Type B pancreatic cell (in vitro differentiated cells): ENCODE results near the gene HSP90B1. TPM values are rescaled to one million over a fixed set of nuclear protein-coding genes. Genes with fewer than 3 reads are reported as not detected.

ENCODE experiments used
- DNase-seq: peaks from one replicate; pipeline ENCODE4 v3.0.0; 2021; ENCODE audit warnings: mixed read lengths; ENCODE audit not compliant: unreplicated experiment; ENCODE audit errors: extremely low spot score
- H3K27ac Mint-ChIP-seq: 2 replicates; pipeline ENCODE4 v1.8.0; 2021; ENCODE audit warnings: mild to moderate bottlenecking, mixed read lengths
- H3K27me3 Mint-ChIP-seq: 2 replicates; pipeline ENCODE4 v1.8.0; 2021; ENCODE audit warnings: mixed read lengths
- H3K36me3 Mint-ChIP-seq: 2 replicates; pipeline ENCODE4 v1.8.0; 2021; ENCODE audit warnings: mixed read lengths
- H3K4me1 Mint-ChIP-seq: one replicate; pipeline ENCODE4 v1.8.0; 2021; ENCODE audit warnings: mixed read lengths; ENCODE audit not compliant: unreplicated experiment
- H3K4me3 Mint-ChIP-seq: 2 replicates; pipeline ENCODE4 v1.8.0; 2021; ENCODE audit warnings: mild to moderate bottlenecking, mixed read lengths
- H3K9me3 Mint-ChIP-seq: 2 replicates; pipeline ENCODE4 v1.8.0; 2021; ENCODE audit warnings: mixed read lengths
- total RNA-seq: library from RNA; stranded (reverse); gene quantifications from 2 replicates; pipeline ENCODE4 v1.2.1, GENCODE V29; 2021; ENCODE audit warnings: low replicate concordance
- TF ChIP-seq, protein P1 (sequence below): fragments of 200-600 bp; sonication (generic); conservative IDR thresholded peaks from 2 replicates; pipeline ENCODE4 v1.5.0; 2021; ENCODE audit warnings: antibody characterized with exemption, mild to moderate bottlenecking

The HSP90B1 gene
- total RNA-seq, 1 donor from 2014 or later, result 967 TPM

DNA sequence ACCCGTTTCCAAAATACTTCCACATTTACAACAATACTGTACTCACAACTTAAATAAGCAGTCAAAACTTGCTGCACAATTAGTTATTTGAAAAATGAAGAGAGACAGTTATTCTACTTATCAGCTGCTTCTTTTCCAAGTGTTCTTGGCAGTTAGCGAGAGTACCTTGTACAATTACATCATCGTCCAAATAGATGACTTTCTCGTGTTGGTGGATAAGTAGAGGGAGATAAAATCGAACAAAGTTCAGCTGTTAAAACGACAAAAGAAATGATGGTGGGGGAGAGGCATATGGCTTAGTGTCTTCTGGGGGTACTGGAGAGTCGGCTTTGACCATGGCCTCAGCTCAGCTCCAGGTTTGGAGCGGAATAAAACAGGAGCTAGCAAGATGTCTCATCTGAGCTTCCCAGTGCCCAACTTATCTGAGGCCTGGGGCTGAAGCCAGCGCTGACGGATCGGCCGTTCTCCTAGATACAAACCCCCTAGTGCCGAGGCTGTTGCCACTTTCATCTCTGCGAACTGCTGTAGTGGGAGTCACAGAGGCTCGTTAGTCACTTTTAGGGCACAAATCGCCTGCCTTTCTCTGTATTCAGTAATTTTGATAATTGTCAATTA is 67.2 kb downstream of the HSP90B1 start:
- H3K4me3 Mint-ChIP-seq, result no peak overlapping the region
- TF ChIP-seq, protein P1, sequence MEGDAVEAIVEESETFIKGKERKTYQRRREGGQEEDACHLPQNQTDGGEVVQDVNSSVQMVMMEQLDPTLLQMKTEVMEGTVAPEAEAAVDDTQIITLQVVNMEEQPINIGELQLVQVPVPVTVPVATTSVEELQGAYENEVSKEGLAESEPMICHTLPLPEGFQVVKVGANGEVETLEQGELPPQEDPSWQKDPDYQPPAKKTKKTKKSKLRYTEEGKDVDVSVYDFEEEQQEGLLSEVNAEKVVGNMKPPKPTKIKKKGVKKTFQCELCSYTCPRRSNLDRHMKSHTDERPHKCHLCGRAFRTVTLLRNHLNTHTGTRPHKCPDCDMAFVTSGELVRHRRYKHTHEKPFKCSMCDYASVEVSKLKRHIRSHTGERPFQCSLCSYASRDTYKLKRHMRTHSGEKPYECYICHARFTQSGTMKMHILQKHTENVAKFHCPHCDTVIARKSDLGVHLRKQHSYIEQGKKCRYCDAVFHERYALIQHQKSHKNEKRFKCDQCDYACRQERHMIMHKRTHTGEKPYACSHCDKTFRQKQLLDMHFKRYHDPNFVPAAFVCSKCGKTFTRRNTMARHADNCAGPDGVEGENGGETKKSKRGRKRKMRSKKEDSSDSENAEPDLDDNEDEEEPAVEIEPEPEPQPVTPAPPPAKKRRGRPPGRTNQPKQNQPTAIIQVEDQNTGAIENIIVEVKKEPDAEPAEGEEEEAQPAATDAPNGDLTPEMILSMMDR, result no peak
- no peaks in the 10 kb centered on the region for H3K4me1 Mint-ChIP-seq
- H3K27me3 Mint-ChIP-seq, result peaks cover 3% of the 10 kb centered on the region
- DNase-seq, result no peak
- H3K9me3 Mint-ChIP-seq, result no peaks in the 10 kb centered on the region
- H3K27ac Mint-ChIP-seq, result no peak overlapping the region
- H3K36me3 Mint-ChIP-seq, result no peaks in the 10 kb centered on the region

Other genes starting within 250 kb of the HSP90B1 start
- gene NT5DC3, start 89.2 kb upstream of the HSP90B1 start, total RNA-seq, result 10.9 and 16.3 TPM in 2 replicates
- 40.1 and 43.6 TPM in 2 replicates for gene TDG, start 35.5 kb downstream of the HSP90B1 start, total RNA-seq
- 0.59 and 19.8 TPM in 2 replicates for gene GLT8D2, start 119.8 kb downstream of the HSP90B1 start, total RNA-seq
- 8.5 and 11.2 TPM in 2 replicates for gene HCFC2, start 134.1 kb downstream of the HSP90B1 start, total RNA-seq
- 23.0 and 36.4 TPM in 2 replicates for gene NFYB, start 207.8 kb downstream of the HSP90B1 start, total RNA-seq